IPS DF 19.7 (cell line): ENCODE measurements around the gene EXOC6B.

Source experiments
- DNase-seq: peaks from one replicate; pipeline ENCODE4 v3.0.0-alpha.2; 2013; ENCODE audit warnings: low read depth, low spot score

Gene EXOC6B

DNA sequence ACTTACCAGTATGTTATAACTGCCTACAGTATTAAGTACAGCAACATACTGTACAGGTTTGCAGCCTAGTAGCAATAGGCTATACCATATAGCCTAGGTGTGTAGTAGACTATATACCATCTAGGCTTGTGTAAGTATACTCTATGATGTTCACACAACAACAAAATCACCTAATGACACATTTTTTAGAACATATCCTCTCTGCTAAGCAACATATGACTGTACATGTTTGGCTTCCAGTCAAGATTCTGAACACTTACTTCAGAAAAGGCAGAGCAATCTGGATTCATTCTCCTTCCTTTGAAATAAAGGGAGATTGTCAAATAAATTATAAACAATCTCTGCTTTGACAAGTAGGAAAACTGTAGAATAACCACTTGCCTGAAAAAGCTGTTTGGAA, 81.8 kb downstream of the EXOC6B start:
- DNase-seq = no peak

- DNase-seq = no peak
These were observed 82.4 kb downstream of the EXOC6B start for GRCh38 chr2:72743481-72743880.

GRCh38 chr2:72738096-72738495, 87.7 kb downstream of the EXOC6B start:
- DNase-seq = no peak

DNA sequence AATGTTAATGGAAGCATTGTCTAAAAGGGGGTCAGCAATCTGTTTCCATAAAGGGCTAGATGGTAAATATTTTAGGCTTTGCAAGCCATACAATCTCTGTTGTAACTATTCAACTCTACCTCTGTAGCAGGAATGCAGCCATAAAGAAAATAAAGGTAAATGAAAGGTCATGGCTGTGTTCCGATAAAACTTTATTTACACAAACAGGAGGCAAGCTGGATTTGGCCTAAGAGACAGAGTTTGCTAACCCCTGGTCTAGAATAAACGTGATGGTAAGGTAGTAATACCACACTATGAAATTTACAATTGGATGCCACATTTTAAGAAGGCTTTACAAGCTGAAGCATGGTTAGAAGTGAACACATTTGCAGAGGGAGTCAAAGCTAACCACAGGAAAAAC, 91.4 kb downstream of the EXOC6B start:
- DNase-seq = no peak

DNA sequence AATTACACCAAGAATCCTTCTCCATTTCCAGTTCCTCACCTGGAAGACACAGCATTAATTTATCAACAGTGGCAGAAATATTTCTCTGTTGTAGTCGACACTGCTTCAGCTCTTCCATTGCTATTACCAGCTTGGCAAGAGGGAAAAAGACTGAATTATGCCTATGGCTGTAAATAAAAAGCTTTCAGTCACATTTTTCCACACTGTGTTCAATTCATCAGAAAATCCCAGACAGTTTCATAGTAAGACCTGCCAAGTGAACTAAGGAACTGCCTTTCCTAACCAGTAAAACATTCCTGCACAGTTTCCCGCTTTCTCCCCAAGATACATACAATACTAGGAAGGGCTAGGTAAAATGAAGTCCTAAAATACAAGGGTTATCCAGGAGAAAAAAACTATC, 94.7 kb downstream of the EXOC6B start:
- no peak for DNase-seq

- DNase-seq = no peak
These were observed 98.5 kb downstream of the EXOC6B start for GRCh38 chr2:72727356-72727755.

DNA sequence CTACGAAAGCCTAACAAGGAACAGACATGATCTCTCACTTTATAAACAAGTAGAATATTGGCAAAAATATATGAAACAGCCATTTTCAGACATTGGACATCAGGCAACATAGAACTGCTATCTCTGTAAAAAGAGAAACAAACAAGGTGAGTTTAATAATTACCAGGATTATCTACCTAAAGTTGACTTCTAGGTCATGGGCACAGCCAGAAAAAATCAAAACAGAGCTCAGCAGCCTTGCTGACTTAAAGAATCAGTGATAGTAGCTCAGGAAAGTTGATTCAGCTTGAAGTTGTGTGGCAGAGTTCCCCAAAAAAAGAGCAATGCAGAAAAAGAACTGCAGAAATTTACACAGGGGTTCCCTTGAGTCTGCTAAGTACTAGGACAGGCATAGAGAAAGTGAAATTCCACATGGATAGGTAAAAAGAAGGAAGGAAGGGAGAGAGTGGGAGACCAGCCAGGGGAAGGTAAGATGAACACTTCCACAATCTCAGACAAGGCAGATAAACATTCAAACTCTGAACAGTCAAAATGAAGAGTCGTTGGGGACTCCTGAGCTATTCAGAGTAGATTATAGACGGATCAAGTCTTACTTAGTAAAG, 102.0 kb downstream of the EXOC6B start:
- DNase-seq = no peak

- DNase-seq = no peak
These were observed 103.3 kb downstream of the EXOC6B start for GRCh38 chr2:72722492-72723070.

- peak; percentile 35 for DNase-seq
These were observed 106.4 kb downstream of the EXOC6B start for GRCh38 chr2:72719416-72719815.

- no peak for DNase-seq
These were observed 107.0 kb downstream of the EXOC6B start for GRCh38 chr2:72718876-72719275.

GRCh38 chr2:72716601-72717000, 109.2 kb downstream of the EXOC6B start:
- no peak for DNase-seq

GRCh38 chr2:72713857-72714256, 112.0 kb downstream of the EXOC6B start:
- no peak for DNase-seq

DNA sequence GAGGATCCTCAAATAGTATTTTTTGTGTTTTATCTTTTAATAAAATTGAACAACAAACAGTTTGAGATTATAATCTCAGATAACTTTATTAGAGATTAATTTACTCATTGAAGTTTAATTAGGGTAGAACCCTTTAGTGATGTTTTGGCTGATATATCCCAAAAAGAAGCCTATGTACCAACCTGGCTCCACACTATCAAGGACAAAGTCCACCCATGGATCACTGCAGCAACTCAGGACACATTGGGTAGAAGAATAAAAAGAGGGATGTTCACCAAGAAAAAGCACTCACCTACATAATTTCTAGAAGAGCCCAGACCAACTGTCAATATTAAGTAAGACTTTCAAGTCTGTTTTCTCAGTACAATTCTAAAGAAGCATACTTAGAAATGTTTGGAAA, 112.9 kb downstream of the EXOC6B start:
- no peak for DNase-seq

DNA sequence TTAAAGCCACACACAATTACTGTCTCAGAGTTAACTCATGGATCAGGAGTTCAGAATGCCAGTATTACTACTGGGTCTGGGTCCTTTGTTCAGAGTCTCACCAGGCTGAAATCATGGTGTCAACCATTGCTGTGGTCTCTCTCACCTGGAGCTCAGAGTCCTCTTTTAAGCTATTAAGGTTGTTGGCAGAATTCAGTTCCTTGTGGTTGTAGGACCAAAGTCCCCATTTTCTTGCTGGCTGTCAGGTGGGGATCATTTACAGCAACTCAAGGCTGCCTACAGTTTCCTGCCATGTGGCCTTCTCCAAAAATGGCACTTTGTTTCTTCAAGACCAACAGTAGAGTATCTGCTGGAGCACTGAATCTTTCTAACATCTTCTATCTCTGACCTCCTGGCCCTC, 113.5 kb downstream of the EXOC6B start:
- no peak for DNase-seq

GRCh38 chr2:72710418-72711152, 115.2 kb downstream of the EXOC6B start:
- no peak for DNase-seq

GRCh38 chr2:72708236-72708635, 117.6 kb downstream of the EXOC6B start:
- no peak for DNase-seq

DNA sequence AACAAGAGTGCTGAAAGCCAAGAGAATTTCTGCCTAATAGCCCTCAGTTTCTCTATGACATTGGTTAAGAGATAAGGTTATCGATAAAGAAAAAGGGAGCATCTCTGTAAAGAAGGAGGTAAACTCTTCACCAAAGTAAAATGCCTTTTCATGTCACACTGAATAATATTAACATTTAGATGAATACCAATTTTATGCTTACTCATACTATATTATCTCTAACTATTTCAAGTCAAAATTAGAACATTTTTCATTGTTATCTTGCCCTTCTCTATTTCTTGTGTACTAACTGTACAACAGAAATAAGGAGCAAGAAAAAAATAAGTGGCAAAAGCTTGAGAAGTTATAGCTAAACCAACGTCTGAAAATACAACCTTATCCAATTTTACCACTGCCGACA, 127.5 kb downstream of the EXOC6B start:
- no peak for DNase-seq

GRCh38 chr2:72696559-72696958, 129.3 kb downstream of the EXOC6B start:
- no peak for DNase-seq

DNA sequence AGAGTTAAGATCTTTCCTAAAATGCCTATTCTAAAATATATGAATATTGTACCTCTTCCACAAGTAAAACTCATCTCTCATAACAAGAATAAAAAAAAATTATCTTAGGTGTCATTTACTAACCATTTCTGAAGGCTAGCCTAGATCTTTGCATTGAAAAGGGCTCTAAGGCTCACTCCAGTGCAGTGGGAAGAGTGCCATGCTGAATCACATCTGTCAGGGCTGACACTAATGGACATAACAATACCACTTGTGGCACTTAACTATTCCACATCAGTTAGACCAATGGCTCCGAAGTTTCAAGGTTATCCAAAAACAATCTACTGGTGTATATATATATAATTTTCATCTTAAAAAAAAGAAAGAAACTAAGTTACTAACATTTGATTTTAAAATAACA, 130.2 kb downstream of the EXOC6B start:
- no peak for DNase-seq

- DNase-seq = no peak
These were observed 130.9 kb downstream of the EXOC6B start for GRCh38 chr2:72694715-72695496.

DNA sequence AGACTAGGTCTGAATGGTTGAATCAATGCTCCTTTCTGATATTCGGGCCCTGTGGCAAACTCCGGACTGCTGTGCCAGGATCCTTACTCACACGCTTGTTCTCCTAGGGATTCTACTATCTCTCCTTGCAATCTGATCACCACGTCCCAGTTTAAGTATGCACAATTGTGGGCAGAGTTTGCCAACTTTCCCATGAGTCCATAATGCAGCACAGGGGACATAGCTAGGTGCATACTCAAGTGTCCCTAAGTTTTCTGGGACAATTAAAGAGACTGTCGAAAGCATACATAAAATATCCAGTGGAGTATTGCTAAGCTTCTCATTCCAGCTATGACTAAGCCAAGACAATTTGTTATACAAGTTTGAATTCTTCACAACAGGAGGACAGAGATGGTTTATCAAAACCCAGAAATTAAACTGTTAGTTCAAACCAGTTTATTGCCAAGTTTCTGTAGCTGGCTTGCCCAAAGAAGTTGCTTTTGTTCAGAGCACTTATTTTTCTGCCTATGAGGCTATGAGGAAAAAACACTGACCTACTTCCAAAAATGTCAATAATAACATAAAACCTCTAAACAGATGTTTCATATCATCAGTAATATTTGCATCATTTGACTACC, 136.1 kb downstream of the EXOC6B start:
- DNase-seq = no peak

- no peak for DNase-seq
These were observed 140.1 kb downstream of the EXOC6B start for GRCh38 chr2:72685638-72686213.
